A549 (cell line): ENCODE measurements around the gene FBF1.

ENCODE experiments used
- CHD4 ChIP-seq: fragments of 200-600 bp; sonication (generic); IDR thresholded peaks from 2 replicates; pipeline ENCODE4 v1.6.1; 2016; ENCODE audit warnings: antibody characterized with exemption, mild to moderate bottlenecking, borderline replicate concordance
- CTCF ChIP-seq: fragments of >200 bp; sonication (Bioruptor Twin); formaldehyde crosslinking; IDR thresholded peaks from 3 replicates; pipeline ENCODE4 v1.5.1; 2016
- MAZ ChIP-seq: fragments of 150-350 bp; IDR thresholded peaks from 2 replicates; pipeline ENCODE4 v1.6.1; 2014; ENCODE audit warnings: antibody characterized with exemption, low read depth, low read length, borderline replicate concordance
- PHF8 ChIP-seq: fragments of 200-600 bp; sonication (generic); IDR thresholded peaks from 2 replicates; pipeline ENCODE4 v1.6.1; 2016; ENCODE audit warnings: low read depth, mild to moderate bottlenecking, antibody characterized with exemption, moderate library complexity, borderline replicate concordance
- POLR2A ChIP-seq: IDR thresholded peaks from 2 replicates; pipeline ENCODE4 v1.6.1; 2012; ENCODE audit warnings: mild to moderate bottlenecking, low read length
- SMC3 ChIP-seq: fragments of >200 bp; sonication (Bioruptor Twin); formaldehyde crosslinking; IDR thresholded peaks from 3 replicates; pipeline ENCODE4 v1.6.1; 2018; ENCODE audit warnings: inconsistent platforms
- TP53 ChIP-seq: fragments of 250-450 bp; sonication (Bioruptor Pico); IDR thresholded peaks from 2 replicates; pipeline ENCODE4 v1.5.0; 2021; ENCODE audit warnings: mild to moderate bottlenecking, moderate library complexity
- USF2 ChIP-seq: fragments of 450-650 bp; IDR thresholded peaks from 2 replicates; pipeline ENCODE4 v1.6.1; 2014; ENCODE audit warnings: antibody characterized with exemption
- TF ChIP-seq, protein P1 (sequence below): IDR thresholded peaks from 2 replicates; pipeline ENCODE4 v1.6.1; 2012; ENCODE audit warnings: low read depth, borderline replicate concordance
- TF ChIP-seq, protein P2 (sequence below): fragments of 150-350 bp; IDR thresholded peaks from 2 replicates; pipeline ENCODE4 v1.6.1; 2014; ENCODE audit warnings: low read depth, mild to moderate bottlenecking, low read length

DNA sequence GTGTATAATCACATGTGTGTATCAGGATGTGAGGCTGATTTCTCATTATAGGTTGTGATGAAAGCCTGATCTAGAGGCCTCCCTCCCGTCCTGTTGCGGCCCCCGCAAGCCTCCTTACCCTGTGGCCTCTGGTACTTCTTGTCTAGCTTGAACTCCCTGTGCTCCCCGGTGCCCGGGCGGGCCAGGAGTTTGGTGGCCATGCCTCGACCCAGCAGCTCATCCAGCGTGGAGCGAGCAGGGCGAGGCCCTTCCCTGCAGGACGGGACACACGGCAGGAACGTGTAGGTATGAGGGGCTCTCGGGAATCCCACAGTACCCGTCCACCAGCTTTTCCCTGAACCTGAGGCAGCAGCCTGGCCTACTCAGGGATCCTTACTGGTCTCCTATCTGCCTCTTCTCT is 14.9 kb downstream of the FBF1 start:
- TF ChIP-seq POLR2A (no peak), CTCF (no peak), PHF8 (no peak), TP53 (CRISPR knock-in tag) (no peak), CHD4 (no peak), MAZ (no peak), SMC3 (no peak), USF2 (no peak)
- TF ChIP-seq, protein P1, sequence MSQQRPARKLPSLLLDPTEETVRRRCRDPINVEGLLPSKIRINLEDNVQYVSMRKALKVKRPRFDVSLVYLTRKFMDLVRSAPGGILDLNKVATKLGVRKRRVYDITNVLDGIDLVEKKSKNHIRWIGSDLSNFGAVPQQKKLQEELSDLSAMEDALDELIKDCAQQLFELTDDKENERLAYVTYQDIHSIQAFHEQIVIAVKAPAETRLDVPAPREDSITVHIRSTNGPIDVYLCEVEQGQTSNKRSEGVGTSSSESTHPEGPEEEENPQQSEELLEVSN: no peak
- TF ChIP-seq, protein P2, sequence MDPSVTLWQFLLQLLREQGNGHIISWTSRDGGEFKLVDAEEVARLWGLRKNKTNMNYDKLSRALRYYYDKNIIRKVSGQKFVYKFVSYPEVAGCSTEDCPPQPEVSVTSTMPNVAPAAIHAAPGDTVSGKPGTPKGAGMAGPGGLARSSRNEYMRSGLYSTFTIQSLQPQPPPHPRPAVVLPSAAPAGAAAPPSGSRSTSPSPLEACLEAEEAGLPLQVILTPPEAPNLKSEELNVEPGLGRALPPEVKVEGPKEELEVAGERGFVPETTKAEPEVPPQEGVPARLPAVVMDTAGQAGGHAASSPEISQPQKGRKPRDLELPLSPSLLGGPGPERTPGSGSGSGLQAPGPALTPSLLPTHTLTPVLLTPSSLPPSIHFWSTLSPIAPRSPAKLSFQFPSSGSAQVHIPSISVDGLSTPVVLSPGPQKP: no peak
